ENCODE measurements around the gene VIPR2. TPM values are rescaled to one million over a fixed set of nuclear protein-coding genes. Genes with fewer than 3 reads are reported as not detected.

The VIPR2 gene
- total RNA-seq, 4 donors from 2014 or later = 0.38 to 2.4 (median 0.56) TPM

DNA sequence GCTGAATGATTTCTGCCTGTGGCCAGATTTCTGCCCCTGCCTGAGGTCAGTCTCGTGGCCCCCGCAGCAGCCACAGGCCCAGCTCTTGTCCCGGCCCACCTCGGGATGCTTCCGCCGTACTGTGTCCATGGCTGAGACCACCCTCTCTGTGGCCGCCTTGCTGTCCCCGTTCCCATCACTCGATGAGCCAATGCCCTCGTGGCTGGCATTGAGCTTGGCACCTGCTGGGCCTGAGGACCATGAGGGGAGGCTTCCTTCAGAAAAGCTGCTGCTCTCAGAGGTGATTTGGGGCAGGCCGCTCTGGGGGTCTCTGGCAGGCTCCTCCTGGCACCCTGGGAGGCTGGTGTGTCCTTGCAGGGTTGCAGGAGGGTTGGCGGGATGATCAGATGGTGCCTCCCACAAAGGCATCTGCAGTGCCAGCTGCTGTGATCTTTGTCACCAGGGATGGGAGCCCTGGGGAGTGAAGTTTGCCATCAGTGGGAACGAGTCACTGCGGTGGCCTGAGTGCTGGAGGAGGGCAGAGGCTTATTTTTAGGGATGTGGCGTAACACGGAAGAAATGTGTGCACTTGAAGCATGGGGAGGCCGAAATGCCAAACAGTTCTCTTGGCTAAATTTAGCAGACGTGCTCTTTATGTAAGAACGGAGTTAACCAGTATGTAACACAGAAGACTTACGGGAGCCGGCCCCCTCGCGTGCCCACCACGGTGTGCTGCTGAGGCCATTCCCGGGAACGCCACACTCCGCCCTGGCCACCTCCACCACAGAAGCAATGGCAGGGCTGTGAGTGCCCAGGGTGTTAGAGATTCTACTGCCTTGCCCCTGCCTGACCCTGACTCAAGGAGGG is 47.7 kb downstream of the VIPR2 start:
- no peak for TF ChIP-seq CTCF (IDR thresholded peaks at IDR 0.05; ENCODE audit: low read depth)

- no peak for TF ChIP-seq CTCF (IDR thresholded peaks at IDR 0.05; ENCODE audit: low read depth)
Measured at GRCh38 chr7:159095979-159096411, 48.7 kb downstream of the VIPR2 start.

DNA sequence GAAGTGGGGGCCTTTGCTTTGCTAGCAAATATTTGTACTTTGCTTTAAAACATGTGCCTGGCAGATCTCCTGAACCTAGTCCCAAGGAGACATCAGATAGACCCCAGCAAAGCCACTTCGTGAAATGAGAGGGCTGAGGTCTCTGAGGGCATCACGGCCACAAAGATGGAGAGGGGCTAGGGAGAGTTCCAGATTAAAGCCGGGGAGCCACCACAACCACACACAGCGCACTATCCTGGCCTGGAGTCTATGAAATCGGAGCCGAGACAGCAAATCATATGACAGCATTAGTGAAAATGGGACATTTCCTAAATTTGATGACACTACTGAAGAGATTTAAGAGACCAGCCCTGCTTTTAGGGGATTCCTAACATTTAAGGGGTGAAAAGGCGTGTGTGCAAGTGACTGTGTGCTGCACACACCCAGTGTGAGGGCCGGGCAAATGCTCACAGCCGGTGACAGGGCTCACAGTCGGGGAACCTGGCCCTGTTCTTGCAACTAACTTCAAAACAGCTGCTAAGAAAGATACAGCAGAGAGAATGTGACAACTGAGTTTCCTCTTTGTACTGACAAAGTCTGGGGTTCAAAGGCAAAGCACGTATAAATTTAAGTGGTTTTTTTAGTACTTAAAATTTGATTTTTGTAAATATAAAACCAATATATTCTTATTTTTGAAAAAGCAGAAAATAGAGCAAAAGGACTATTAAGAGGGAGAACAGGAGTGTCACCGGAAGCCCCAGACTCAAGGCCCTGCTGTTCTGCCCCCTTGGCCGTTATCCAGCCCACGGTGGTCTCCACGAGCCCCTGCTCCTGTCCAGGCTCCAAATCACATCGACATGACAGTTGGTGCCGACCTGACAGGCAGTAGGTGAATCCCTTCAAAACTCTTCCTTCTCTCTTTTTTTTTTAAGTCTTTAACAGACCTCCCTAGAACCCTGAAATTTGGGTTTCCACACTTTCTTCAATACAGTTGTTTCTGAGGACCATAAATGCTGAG is 49.5 kb downstream of the VIPR2 start:
- TF ChIP-seq CTCF (IDR thresholded peaks at IDR 0.05; ENCODE audit: low read depth) = no peak

- TF ChIP-seq CTCF (IDR thresholded peaks at IDR 0.05; ENCODE audit: low read depth) = no peak
Measured at GRCh38 chr7:159094023-159094740, 50.5 kb downstream of the VIPR2 start.

GRCh38 chr7:159093351-159093971 is 51.2 kb downstream of the VIPR2 start:
- no peak for TF ChIP-seq CTCF (IDR thresholded peaks at IDR 0.05; ENCODE audit: low read depth)

DNA sequence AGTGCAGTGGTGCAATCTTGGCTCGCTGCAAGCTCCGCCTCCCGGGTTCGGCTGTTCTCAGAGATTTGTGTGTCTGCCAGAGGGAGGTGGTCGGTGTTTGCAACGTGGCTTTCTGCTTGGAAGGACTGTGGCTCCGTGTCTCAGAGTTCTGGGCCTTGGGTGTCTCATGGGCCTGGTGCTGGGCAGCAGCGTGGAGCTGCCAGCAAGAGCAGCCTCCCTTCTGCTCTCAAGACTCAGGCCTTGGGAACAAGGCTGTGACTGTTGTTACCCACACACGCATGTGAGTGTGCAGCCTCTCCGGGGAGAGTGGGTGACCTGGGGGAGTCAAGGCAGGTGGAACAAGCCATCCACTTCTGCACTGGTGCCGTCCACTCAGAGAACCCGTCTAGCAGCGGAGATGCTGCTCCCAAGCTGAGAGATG is 52.0 kb downstream of the VIPR2 start:
- no peak for TF ChIP-seq CTCF (IDR thresholded peaks at IDR 0.05; ENCODE audit: low read depth)

Measured in subcutaneous adipose tissue (tissue), 4 donors.